A549 (cell line): ENCODE data around the gene ENAH. TPM values are rescaled to one million over a fixed set of nuclear protein-coding genes. Genes with fewer than 3 reads are reported as not detected.
A peak's percentile ranks its signal among the peaks of the same experiment; 100 is the strongest.

ENCODE experiments used
- ATAC-seq, 2 experiments: fragments of 200-7000 bp in 1 of 2; fragments of >200 bp in 1 of 2; cut with Nextera tagmentation in 1 of 2; cut with Tn5 transposase in 1 of 2; 3 replicates each; pipeline versions ENCODE4 v1.8.0 to v1.9.1; 2018 to 2020; ENCODE audit warnings: mild to moderate bottlenecking in 1 of 2, moderate library complexity in 1 of 2
- CTCF ChIA-PET: fragments of 300-600 bp; sonication (Branson Sonifier 250); formaldehyde crosslinking; extraction: SDS; loops from one replicate; lab custom pipeline; 2021; ENCODE audit warnings: antibody characterized with exemption, inconsistent platforms; lab: Yijun Ruan, JAX
- POLR2A ChIA-PET: fragments of 350-600 bp; formaldehyde crosslinking; extraction: SDS; loops from one replicate; lab custom pipeline; 2021; ENCODE audit warnings: antibody characterized with exemption, inconsistent platforms; lab: Yijun Ruan, JAX
- DNase-seq, 2 experiments: peaks; one replicate each; pipeline versions ENCODE4 v3.0.0 to v3.0.0-alpha.2; 2011 to 2016; ENCODE audit warnings: low read depth in 1 of 2, low spot score in 1 of 2
- FAIRE-seq: peaks from 2 replicates; lab custom pipeline; 2011; peaks lifted over from hg19 to GRCh38; lab: Jason Lieb, UNC
- H3K27ac ChIP-seq, 2 experiments: fragments of >200 bp; sonication (Bioruptor Twin); formaldehyde crosslinking; 3 replicates each; pipeline ENCODE4 v1.5.1; 2016 to 2017
- H3K4me1 ChIP-seq: fragments of >200 bp; sonication (Bioruptor Twin); formaldehyde crosslinking; 3 replicates; pipeline ENCODE4 v1.6.1; 2016
- H3K4me2 ChIP-seq: fragments of >200 bp; sonication (Bioruptor Twin); formaldehyde crosslinking; 3 replicates; pipeline ENCODE4 v1.6.1; 2016
- H3K4me3 ChIP-seq: fragments of >200 bp; sonication (Bioruptor Twin); formaldehyde crosslinking; 3 replicates; pipeline ENCODE4 v1.5.1; 2016
- H3K9me3 ChIP-seq: fragments of >200 bp; sonication (Bioruptor Twin); formaldehyde crosslinking; 3 replicates; pipeline ENCODE4 v1.6.1; 2016
- ATOH8 ChIP-seq: fragments of 250-450 bp; sonication (Bioruptor Pico); IDR thresholded peaks from 2 replicates; pipeline ENCODE4 v1.5.0; 2020; ENCODE audit warnings: low read depth, mild to moderate bottlenecking, moderate library complexity
- CBX2 ChIP-seq: fragments of 200-600 bp; sonication (generic); IDR thresholded peaks from 2 replicates; pipeline ENCODE4 v1.6.1; 2016; ENCODE audit warnings: low read depth, mild to moderate bottlenecking, borderline replicate concordance
- CEBPB ChIP-seq, 2 experiments: fragments of >200 bp in 1 of 2; sonication (Bioruptor Twin) in 1 of 2; formaldehyde crosslinking in 1 of 2; IDR thresholded peaks; 2 replicates each; pipeline ENCODE4 v1.6.1; 2012 to 2016
- CHD2 ChIP-seq: fragments of 150-350 bp; IDR thresholded peaks from 2 replicates; pipeline ENCODE4 v1.6.1; 2014; ENCODE audit warnings: low read length; ENCODE audit not compliant: partially characterized antibody
- CHD4 ChIP-seq: fragments of 200-600 bp; sonication (generic); IDR thresholded peaks from 2 replicates; pipeline ENCODE4 v1.6.1; 2016; ENCODE audit warnings: antibody characterized with exemption, mild to moderate bottlenecking, borderline replicate concordance
- E2F6 ChIP-seq: IDR thresholded peaks from 2 replicates; pipeline ENCODE4 v1.6.1; 2012; ENCODE audit warnings: low read depth, borderline replicate concordance
- EHMT2 ChIP-seq: fragments of 200-600 bp; sonication (generic); IDR thresholded peaks from 2 replicates; pipeline ENCODE4 v1.6.1; 2016; ENCODE audit warnings: antibody characterized with exemption, low read depth, mild to moderate bottlenecking, moderate library complexity
- EP300 ChIP-seq, 2 experiments: fragments of >200 bp; sonication (Bioruptor Twin); formaldehyde crosslinking; IDR thresholded peaks; 2 replicates in 1 of 2; 3 replicates in 1 of 2; pipeline ENCODE4 v1.6.1; 2016 to 2017
- FOSB ChIP-seq: fragments of 250-450 bp; sonication (Bioruptor Pico); IDR thresholded peaks from 2 replicates; pipeline ENCODE4 v1.5.0; 2020; ENCODE audit warnings: mild to moderate bottlenecking, moderate library complexity
- FOSL2 ChIP-seq, 2 experiments: fragments of 450-650 bp in 1 of 2; fragments of >200 bp in 1 of 2; sonication (Bioruptor Twin) in 1 of 2; formaldehyde crosslinking; IDR thresholded peaks; 2 replicates each; pipeline versions ENCODE4 v1.5.0 to v1.6.1; 2016 to 2020; ENCODE audit warnings: mild to moderate bottlenecking in 1 of 2, moderate library complexity in 1 of 2
- FOXS1 ChIP-seq: fragments of 250-450 bp; sonication (Bioruptor Pico); IDR thresholded peaks from 2 replicates; pipeline ENCODE4 v1.5.0; 2020; ENCODE audit warnings: mild to moderate bottlenecking, moderate library complexity
- HDAC2 ChIP-seq: fragments of 200-600 bp; sonication (generic); IDR thresholded peaks from 2 replicates; pipeline ENCODE4 v1.6.1; 2016
- HEYL ChIP-seq: fragments of 250-450 bp; sonication (Bioruptor Pico); IDR thresholded peaks from 2 replicates; pipeline ENCODE4 v1.8.0; 2021; ENCODE audit warnings: mild to moderate bottlenecking, moderate library complexity
- HMGXB4 ChIP-seq: fragments of 250-450 bp; sonication (Bioruptor Pico); IDR thresholded peaks from 2 replicates; pipeline ENCODE4 v1.5.0; 2021; ENCODE audit warnings: mild to moderate bottlenecking, moderate library complexity, borderline replicate concordance
- HOXA7 ChIP-seq: fragments of 250-450 bp; sonication (Bioruptor Pico); IDR thresholded peaks from 2 replicates; pipeline ENCODE4 v1.5.0; 2020; ENCODE audit warnings: mild to moderate bottlenecking, moderate library complexity
- HOXB5 ChIP-seq: fragments of 250-450 bp; sonication (Bioruptor Pico); IDR thresholded peaks from 2 replicates; pipeline ENCODE4 v1.5.0; 2020; ENCODE audit warnings: mild to moderate bottlenecking, moderate library complexity
- KDM5A ChIP-seq: fragments of 200-600 bp; sonication (generic); IDR thresholded peaks from 2 replicates; pipeline ENCODE4 v1.6.1; 2016; ENCODE audit warnings: antibody characterized with exemption, mild to moderate bottlenecking
- NFE2L2 ChIP-seq: fragments of 150-350 bp; conservative IDR thresholded peaks from 2 replicates; pipeline ENCODE4 v1.6.1; 2014; ENCODE audit warnings: low read length
- PBX3 ChIP-seq: IDR thresholded peaks from 2 replicates; pipeline ENCODE4 v1.6.1; 2012
- PHF8 ChIP-seq: fragments of 200-600 bp; sonication (generic); IDR thresholded peaks from 2 replicates; pipeline ENCODE4 v1.6.1; 2016; ENCODE audit warnings: low read depth, mild to moderate bottlenecking, antibody characterized with exemption, moderate library complexity, borderline replicate concordance
- POLR2A ChIP-seq: IDR thresholded peaks from 2 replicates; pipeline ENCODE4 v1.6.1; 2012; ENCODE audit warnings: mild to moderate bottlenecking, low read length
- POLR2AphosphoS2 ChIP-seq: conservative IDR thresholded peaks from 2 replicates; pipeline ENCODE4 v1.6.1; 2012; ENCODE audit warnings: low read length, improper control_type of control experiment, inconsistent platforms
- RAD21 ChIP-seq, 2 experiments: fragments of >200 bp in 1 of 2; sonication (Bioruptor Twin) in 1 of 2; formaldehyde crosslinking in 1 of 2; IDR thresholded peaks in 1 of 2; conservative IDR thresholded peaks in 1 of 2; 2 replicates in 1 of 2; 3 replicates in 1 of 2; pipeline ENCODE4 v1.6.1; 2012 to 2018; ENCODE audit warnings: inconsistent platforms in 1 of 2
- RARB ChIP-seq: fragments of 250-450 bp; sonication (Bioruptor Pico); IDR thresholded peaks from 2 replicates; pipeline ENCODE4 v1.8.0; 2021; ENCODE audit warnings: mild to moderate bottlenecking, moderate library complexity
- RCOR1 ChIP-seq: fragments of 150-350 bp; IDR thresholded peaks from 2 replicates; pipeline ENCODE4 v1.6.1; 2014; ENCODE audit warnings: antibody characterized with exemption, low read length, low read depth
- RFX5 ChIP-seq: fragments of 450-650 bp; IDR thresholded peaks from 2 replicates; pipeline ENCODE4 v1.7.1; 2014; ENCODE audit warnings: antibody characterized with exemption, mild to moderate bottlenecking, moderate library complexity
- RNF2 ChIP-seq: fragments of 200-600 bp; sonication (generic); IDR thresholded peaks from 2 replicates; pipeline ENCODE4 v1.6.1; 2016; ENCODE audit warnings: low read depth, mild to moderate bottlenecking, antibody characterized with exemption, moderate library complexity, borderline replicate concordance
- SMC3 ChIP-seq: fragments of >200 bp; sonication (Bioruptor Twin); formaldehyde crosslinking; IDR thresholded peaks from 3 replicates; pipeline ENCODE4 v1.6.1; 2018; ENCODE audit warnings: inconsistent platforms
- TFCP2L1 ChIP-seq: fragments of 250-450 bp; sonication (Bioruptor Pico); IDR thresholded peaks from 2 replicates; pipeline ENCODE4 v1.5.0; 2021; ENCODE audit warnings: mild to moderate bottlenecking
- TP53 ChIP-seq: fragments of 250-450 bp; sonication (Bioruptor Pico); IDR thresholded peaks from 2 replicates; pipeline ENCODE4 v1.5.0; 2021; ENCODE audit warnings: mild to moderate bottlenecking, moderate library complexity
- ZFP36 ChIP-seq: fragments of 450-650 bp; IDR thresholded peaks from 2 replicates; pipeline ENCODE4 v1.6.1; 2014; ENCODE audit warnings: borderline replicate concordance; ENCODE audit not compliant: partially characterized antibody
- WGBS: methylation state at CpG from one replicate; pipeline ENCODE4 v1.1.6; 2017; ENCODE audit errors: missing lambda C conversion rate; 5-methylcytosine and 5-hydroxymethylcytosine counted together
- polyA plus RNA-seq, 4 experiments: library from polyadenylated mRNA; depleted of rRNA in 3 of 4; stranded (reverse); fragments of >200 nt; fragmentation: RNase III in 1 of 4; extraction: RNeasy Plus Mini Kit Qiagen cat#74134 plus additional on column Dnase treatment in 1 of 4; gene quantifications; 2 replicates in 3 of 4; 3 replicates in 1 of 4; pipeline ENCODE4 v1.2.3, GENCODE V29; 2011 to 2017

ENAH gene
- polyA plus RNA-seq, 2 of the 4 experiments (the other 2 are of a cell fraction), result 142 to 155 TPM

- WGBS, result 1% methylated on average over 39 of the region's 45 CpGs
- H3K4me2 ChIP-seq, result peak overlapping the region; percentile 84
- no peak for FAIRE-seq
- H3K9me3 ChIP-seq, result no peaks in the 10 kb centered on the region
- peak; percentile 0 to 3; a peak in 1 of 6 replicates for ATAC-seq
- CTCF ChIA-PET, result interaction anchor here (1.1 to 2.7 kb wide), 4 partner anchors 28 to 125 kb away, joined by 3 to 24 read pairs (median 7); partner anchors contain the start of gene SRP9
- H3K4me1 ChIP-seq, result peaks cover 49% of the 10 kb centered on the region
- peak overlapping the region; percentile 95 to 100 for H3K27ac ChIP-seq
- POLR2A ChIA-PET, result interaction anchor here (0.6 to 2.7 kb wide), 15 partner anchors 24 to 410 kb away, joined by 3 to 19 read pairs (median 8); partner anchors contain the start of genes H3-3A, SDE2 and SRP9
- peak overlapping the region; percentile 93 for H3K4me3 ChIP-seq
- peak in 1 of 2 experiments; percentile 59 for DNase-seq
- no peak for TF ChIP-seq ZFP36
- TF ChIP-seq RAD21 (conservative IDR thresholded peaks at IDR 0.05 in 1 of 2, IDR thresholded peaks at IDR 0.05 in 1 of 2), result peak; percentile 6 to 25; a peak in 2 of 5 replicates
- TF ChIP-seq NFE2L2, result no peak
- TF ChIP-seq CEBPB (IDR thresholded peaks at IDR 0.05), result no peak
- TF ChIP-seq POLR2AphosphoS2, result no peak
- no peak for TF ChIP-seq TFCP2L1 (CRISPR knock-in tag)
- no peak for TF ChIP-seq RNF2
- TF ChIP-seq CBX2, result no peak
- no peak for TF ChIP-seq FOXS1 (CRISPR knock-in tag)
- no peak for TF ChIP-seq HDAC2
- TF ChIP-seq RCOR1, result 0 out of 2 replicates have a peak, but pooled peaks have one; percentile 47
- no peak for TF ChIP-seq RARB
- TF ChIP-seq HOXB5 (CRISPR knock-in tag), result no peak
- no peak for TF ChIP-seq PBX3
- TF ChIP-seq KDM5A, result no peak
- no peak for TF ChIP-seq EHMT2
- no peak for TF ChIP-seq POLR2A
- TF ChIP-seq RFX5, result no peak
- no peak for TF ChIP-seq ATOH8
- TF ChIP-seq HEYL, result no peak
- TF ChIP-seq HMGXB4 (CRISPR knock-in tag), result no peak
- TF ChIP-seq PHF8, result peak; percentile 24; the same call in 1 of the 2 replicates
- 0 out of 3 replicates have a peak, but pooled peaks have one; percentile 11 for TF ChIP-seq SMC3
- no peak for TF ChIP-seq HOXA7 (CRISPR knock-in tag)
- TF ChIP-seq EP300 (IDR thresholded peaks at IDR 0.05), result no peak
- no peak for TF ChIP-seq CHD4
- no peak for TF ChIP-seq TP53
- no peak for TF ChIP-seq E2F6
- no peak for TF ChIP-seq FOSL2 (IDR thresholded peaks at IDR 0.05)
- no peak for TF ChIP-seq FOSL2 (CRISPR knock-in tag; IDR thresholded peaks at IDR 0.05)
- no peak for TF ChIP-seq CHD2
- TF ChIP-seq FOSB (CRISPR knock-in tag), result no peak
Observed at GRCh38 chr1:225651872-225652728, 823 bp downstream of the ENAH start.
